Brain microvascular endothelial cell (primary cell): ENCODE measurements around the gene CYP2W1.
"Not testable (repeated sequence)": the region's sequence is repeated elsewhere in the genome, so short reads cannot be mapped to it uniquely, and the experiment has no call there.

Experiments used
- DNase-seq: peaks from one replicate; pipeline ENCODE4 v3.0.0-alpha.2; 2020
- H3K27ac ChIP-seq: fragments of 250-450 bp; sonication (Bioruptor Pico); 2 replicates; pipeline ENCODE4 v1.5.1; 2020; ENCODE audit warnings: mild to moderate bottlenecking, moderate library complexity
- H3K27me3 ChIP-seq: fragments of 250-450 bp; sonication (Bioruptor Pico); replicated peaks from 2 replicates; pipeline ENCODE4 v1.5.1; 2020; ENCODE audit warnings: mild to moderate bottlenecking
- H3K36me3 ChIP-seq: fragments of 250-450 bp; sonication (Bioruptor Pico); replicated peaks from 2 replicates; pipeline ENCODE4 v1.5.1; 2020; ENCODE audit warnings: mild to moderate bottlenecking
- H3K4me3 ChIP-seq: 2 replicates; pipeline ENCODE4 v1.5.1; 2011; ENCODE audit warnings: low read depth, mild to moderate bottlenecking, control low read depth, low read length, moderate library complexity
- CTCF ChIP-seq: IDR thresholded peaks from 2 replicates; pipeline ENCODE4 v1.5.1; 2011; ENCODE audit warnings: low read depth, mild to moderate bottlenecking, moderate library complexity, low read length, control low read depth, inconsistent platforms; ENCODE audit errors: missing control alignments
- in situ Hi-C: cut with HindIII; loops from 2 replicates; pipeline ENCODE4 v1.10.0; 2017; ENCODE audit warnings: low sequenced_read_pairs, low pct_ligation_motif_present

Gene CYP2W1

GRCh38 chr7:937856-938484, 45.0 kb upstream of the CYP2W1 start:
- TF ChIP-seq CTCF = no peak
- H3K27ac ChIP-seq = no peak overlapping the region
- no peak for DNase-seq

GRCh38 chr7:938546-939185, 44.3 kb upstream of the CYP2W1 start:
- TF ChIP-seq CTCF = no peak
- Histone ChIP-seq H3K27me3 (peaks cover 2% of the 10 kb centered on the region), H3K4me3 (no peak overlapping the region), H3K27ac (no peak overlapping the region), H3K36me3 (no peaks in the 10 kb centered on the region)
- DNase-seq = no peak
- in situ Hi-C loops = no loop called here

More at GRCh38 chr7:937856-938484, 45.0 kb upstream of the CYP2W1 start:
- Histone ChIP-seq H3K4me3 (no peak overlapping the region), H3K27me3 (peaks cover 2% of the 10 kb centered on the region), H3K36me3 (no peaks in the 10 kb centered on the region)
- in situ Hi-C loops = no loop called here

GRCh38 chr7:939843-940242, 43.1 kb upstream of the CYP2W1 start:
- Histone ChIP-seq H3K27ac (no peak overlapping the region), H3K36me3 (no peaks in the 10 kb centered on the region), H3K4me3 (no peak overlapping the region), H3K27me3 (peaks cover 2% of the 10 kb centered on the region)
- DNase-seq = no peak
- in situ Hi-C loops = no loop called here
- no peak for TF ChIP-seq CTCF

- Histone ChIP-seq H3K4me3 (no peak overlapping the region), H3K27ac (no peak overlapping the region), H3K36me3 (no peaks in the 10 kb centered on the region), H3K27me3 (peaks cover 2% of the 10 kb centered on the region)
- TF ChIP-seq CTCF = no peak
- DNase-seq = no peak
- in situ Hi-C loops = no loop called here
These were observed 42.2 kb upstream of the CYP2W1 start for GRCh38 chr7:940599-941408.

GRCh38 chr7:943793-944192, 39.2 kb upstream of the CYP2W1 start:
- DNase-seq, H3K4me3 ChIP-seq, H3K27ac ChIP-seq, in situ Hi-C loops, H3K36me3 ChIP-seq, H3K27me3 ChIP-seq: not testable (repeated sequence)

- Histone ChIP-seq H3K27ac (no peak overlapping the region), H3K36me3 (no peaks in the 10 kb centered on the region), H3K4me3 (no peak overlapping the region), H3K27me3 (peaks cover 2% of the 10 kb centered on the region)
- TF ChIP-seq CTCF = no peak
- DNase-seq = no peak
- in situ Hi-C loops = no loop called here
These were observed 38.2 kb upstream of the CYP2W1 start for GRCh38 chr7:944744-945143.
